Rectal smooth muscle tissue (tissue), 1 donor: Measurements from ENCODE around the gene PDZD2.
"Not testable (repeated sequence)": the region's sequence is repeated elsewhere in the genome, so short reads cannot be mapped to it uniquely, and the experiment has no call there.

Experiments used
- H3K27ac ChIP-seq: one replicate; pipeline ENCODE4 v1.7.0; 2013; ENCODE audit warnings: low read depth, low read length, inconsistent platforms
- H3K27me3 ChIP-seq: one replicate; pipeline ENCODE4 v1.7.0; 2013; ENCODE audit warnings: low read length; ENCODE audit not compliant: control insufficient read depth, insufficient read depth
- H3K36me3 ChIP-seq: one replicate; pipeline ENCODE4 v1.7.0; 2013; ENCODE audit warnings: low read length; ENCODE audit not compliant: control insufficient read depth, insufficient read depth
- H3K4me1 ChIP-seq: one replicate; pipeline ENCODE4 v1.7.0; 2013; ENCODE audit warnings: low read length; ENCODE audit not compliant: control insufficient read depth, insufficient read depth
- H3K4me3 ChIP-seq: one replicate; pipeline ENCODE4 v1.7.0; 2013; ENCODE audit warnings: low read length
- H3K9ac ChIP-seq: one replicate; pipeline ENCODE4 v1.7.0; 2013; ENCODE audit warnings: low read length

PDZD2 gene

GRCh38 chr5:31754741-31755675, 116.1 kb downstream of the PDZD2 start:
- no peaks in the 10 kb centered on the region for H3K4me1 ChIP-seq
- H3K27ac ChIP-seq: no peak overlapping the region
- no peaks in the 10 kb centered on the region for H3K27me3 ChIP-seq
- no peaks in the 10 kb centered on the region for H3K36me3 ChIP-seq
- no peak overlapping the region for H3K9ac ChIP-seq
- H3K4me3 ChIP-seq: no peak overlapping the region

GRCh38 chr5:31755676-31756230, 116.8 kb downstream of the PDZD2 start:
- no peaks in the 10 kb centered on the region for H3K36me3 ChIP-seq
- no peaks in the 10 kb centered on the region for H3K27me3 ChIP-seq
- no peak overlapping the region for H3K27ac ChIP-seq
- H3K9ac ChIP-seq: no peak overlapping the region
- no peak overlapping the region for H3K4me3 ChIP-seq
- no peaks in the 10 kb centered on the region for H3K4me1 ChIP-seq

GRCh38 chr5:31757806-31758205, 118.9 kb downstream of the PDZD2 start:
- Histone ChIP-seq H3K4me1 (no peaks in the 10 kb centered on the region), H3K27ac (no peak overlapping the region), H3K4me3 (no peak overlapping the region), H3K27me3 (no peaks in the 10 kb centered on the region), H3K9ac (no peak overlapping the region), H3K36me3 (no peaks in the 10 kb centered on the region)

DNA sequence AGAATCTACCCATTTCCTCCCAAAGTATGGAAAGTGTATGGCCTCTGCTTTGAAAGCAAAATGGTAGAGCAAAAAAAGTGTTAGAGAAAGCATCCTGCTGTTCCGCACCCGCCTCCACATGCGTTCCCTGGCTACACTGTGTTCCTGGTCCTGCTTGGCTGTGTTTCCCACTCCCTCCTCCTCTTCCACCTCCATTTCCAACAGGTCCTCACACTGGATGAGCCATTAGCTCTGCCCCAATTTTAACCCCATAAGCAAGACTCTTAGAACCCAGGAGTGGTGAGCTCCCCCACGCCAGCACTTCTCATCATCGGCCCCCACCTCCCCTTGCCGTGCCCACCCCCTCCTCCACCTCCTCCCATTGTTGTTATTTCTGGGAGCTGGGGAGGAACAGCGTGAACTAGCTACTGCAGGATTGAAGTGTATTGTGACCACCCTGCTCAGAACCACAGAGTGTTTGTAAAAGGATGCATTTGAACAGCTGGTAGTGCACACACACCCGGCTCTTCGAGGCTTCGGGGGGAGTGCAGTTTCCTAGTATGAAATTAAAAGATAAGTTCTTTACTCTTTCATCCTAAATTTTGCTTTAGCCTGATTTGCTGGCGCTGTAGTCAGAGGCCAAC, 120.0 kb downstream of the PDZD2 start:
- Histone ChIP-seq H3K36me3 (no peaks in the 10 kb centered on the region), H3K27me3 (no peaks in the 10 kb centered on the region), H3K27ac (no peak overlapping the region), H3K4me1 (no peaks in the 10 kb centered on the region), H3K9ac (no peak overlapping the region), H3K4me3 (no peak overlapping the region)

GRCh38 chr5:31759925-31760324, 121.0 kb downstream of the PDZD2 start:
- Histone ChIP-seq H3K9ac (no peak overlapping the region), H3K36me3 (no peaks in the 10 kb centered on the region), H3K27me3 (no peaks in the 10 kb centered on the region), H3K4me3 (no peak overlapping the region), H3K27ac (no peak overlapping the region), H3K4me1 (no peaks in the 10 kb centered on the region)

DNA sequence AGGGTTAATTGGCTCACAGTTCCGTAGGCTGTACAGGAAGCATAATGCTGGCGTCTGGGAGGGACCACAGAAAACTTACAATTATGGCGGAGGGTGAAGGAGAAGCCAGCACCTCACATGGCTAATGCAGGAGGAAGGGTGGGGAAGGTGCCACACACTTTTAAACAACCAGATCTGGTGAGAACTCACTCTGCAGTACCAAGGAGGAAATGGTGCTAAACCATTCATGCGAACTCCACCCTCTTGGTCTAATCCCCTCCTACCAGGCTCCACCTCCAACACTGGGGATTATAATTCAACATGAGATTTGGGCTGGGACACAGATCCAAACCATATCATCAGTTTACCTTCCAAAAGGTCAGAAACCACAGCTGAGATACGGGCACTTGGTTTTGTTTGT, 122.9 kb downstream of the PDZD2 start:
- Histone ChIP-seq H3K9ac (no peak overlapping the region), H3K36me3 (no peaks in the 10 kb centered on the region), H3K27me3 (no peaks in the 10 kb centered on the region), H3K4me1 (no peaks in the 10 kb centered on the region), H3K4me3 (no peak overlapping the region), H3K27ac (no peak overlapping the region)

DNA sequence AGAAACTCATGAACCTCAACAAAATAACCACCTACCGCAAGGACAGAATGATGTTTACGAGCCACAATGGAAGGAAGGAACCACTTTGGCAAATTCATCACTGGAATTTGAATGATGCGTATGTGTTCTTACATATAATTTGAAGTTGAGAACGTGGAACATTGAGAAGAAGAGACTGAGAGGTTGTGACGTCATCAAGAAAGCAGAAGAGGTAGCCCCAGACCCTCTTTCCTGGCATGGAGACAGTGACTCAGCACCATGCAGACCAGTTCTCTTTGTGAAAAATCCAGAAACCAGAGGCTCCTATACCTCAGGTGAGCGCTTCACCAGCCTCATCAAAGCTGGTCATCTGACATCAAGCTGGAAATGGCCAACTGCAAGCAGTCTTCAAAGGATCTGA, 124.5 kb downstream of the PDZD2 start:
- H3K27me3 ChIP-seq: no peaks in the 10 kb centered on the region
- H3K4me3 ChIP-seq: no peak overlapping the region
- no peak overlapping the region for H3K9ac ChIP-seq
- no peaks in the 10 kb centered on the region for H3K4me1 ChIP-seq
- H3K36me3 ChIP-seq: no peaks in the 10 kb centered on the region
- no peak overlapping the region for H3K27ac ChIP-seq

- not testable (repeated sequence) for H3K27ac ChIP-seq, H3K36me3 ChIP-seq
Observed at GRCh38 chr5:31764687-31765086, 125.8 kb downstream of the PDZD2 start.

DNA sequence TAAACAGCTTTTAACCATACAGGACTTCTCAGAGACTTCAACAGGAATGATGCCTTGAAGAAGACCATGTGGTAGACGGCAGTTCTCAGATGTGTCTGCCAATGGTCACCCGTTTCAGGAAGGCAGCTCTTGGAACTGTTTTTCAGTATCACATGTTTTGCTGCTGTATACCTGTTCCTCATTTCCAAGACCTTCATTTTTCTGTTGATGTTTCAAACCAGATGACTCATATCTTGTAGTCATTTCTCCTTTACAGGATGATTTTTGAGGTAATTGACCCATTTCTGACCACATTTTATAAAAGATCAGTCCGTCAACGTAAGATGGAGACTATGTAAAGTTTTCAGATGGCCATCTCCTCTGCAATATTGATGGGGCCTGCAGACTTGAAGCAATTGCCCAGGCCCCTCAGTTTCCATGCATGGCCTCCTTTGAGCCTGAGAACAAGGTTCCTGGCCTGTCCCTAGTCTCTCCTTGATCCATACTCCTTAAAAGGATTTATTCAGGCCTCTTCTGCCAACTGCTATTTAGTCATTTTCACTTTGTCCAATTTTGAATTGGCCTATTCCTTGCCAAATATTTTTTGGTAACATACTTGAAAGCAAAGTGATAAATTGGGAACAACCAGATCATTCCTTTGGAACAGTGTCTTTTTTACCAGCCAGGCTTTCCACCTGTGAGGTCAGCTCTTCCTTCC, 128.6 kb downstream of the PDZD2 start:
- H3K36me3 ChIP-seq: no peaks in the 10 kb centered on the region
- no peak overlapping the region for H3K27ac ChIP-seq
- no peaks in the 10 kb centered on the region for H3K4me1 ChIP-seq
- no peak overlapping the region for H3K4me3 ChIP-seq
- no peak overlapping the region for H3K9ac ChIP-seq
- H3K27me3 ChIP-seq: no peaks in the 10 kb centered on the region

More at GRCh38 chr5:31764687-31765086, 125.8 kb downstream of the PDZD2 start:
- not testable (repeated sequence) for H3K27me3 ChIP-seq, H3K4me1 ChIP-seq, H3K4me3 ChIP-seq, H3K9ac ChIP-seq

DNA sequence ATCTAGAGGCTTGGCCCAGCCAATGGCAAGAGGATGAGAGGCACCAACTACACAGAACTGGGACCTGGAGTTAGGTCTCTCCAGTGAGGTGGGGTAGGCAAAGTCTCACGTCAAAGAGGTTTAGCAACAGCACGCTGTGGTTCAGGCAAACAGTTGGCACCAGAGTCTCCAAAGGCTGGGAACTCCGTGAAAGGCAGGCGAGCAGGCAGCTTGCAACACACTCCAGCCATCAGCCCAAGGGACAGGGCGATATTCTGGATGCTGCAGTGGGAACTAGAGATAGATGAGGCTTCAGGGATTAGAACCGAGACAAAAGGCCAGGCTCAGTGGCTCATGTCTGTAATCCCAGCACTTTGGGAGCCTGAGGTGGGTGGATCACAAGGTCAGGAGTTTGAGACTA, 129.1 kb downstream of the PDZD2 start:
- H3K36me3 ChIP-seq: no peaks in the 10 kb centered on the region
- no peak overlapping the region for H3K9ac ChIP-seq
- no peak overlapping the region for H3K4me3 ChIP-seq
- no peak overlapping the region for H3K27ac ChIP-seq
- H3K27me3 ChIP-seq: no peaks in the 10 kb centered on the region
- no peaks in the 10 kb centered on the region for H3K4me1 ChIP-seq

GRCh38 chr5:31768784-31769183, 129.9 kb downstream of the PDZD2 start:
- Histone ChIP-seq H3K9ac (no peak overlapping the region), H3K36me3 (no peaks in the 10 kb centered on the region), H3K27ac (no peak overlapping the region), H3K4me1 (no peaks in the 10 kb centered on the region), H3K27me3 (no peaks in the 10 kb centered on the region), H3K4me3 (no peak overlapping the region)

- no peak overlapping the region for H3K27ac ChIP-seq
- H3K4me3 ChIP-seq: no peak overlapping the region
Observed at GRCh38 chr5:31769530-31769929, 130.6 kb downstream of the PDZD2 start.

More at GRCh38 chr5:31769530-31769929, 130.6 kb downstream of the PDZD2 start:
- Histone ChIP-seq H3K4me1 (no peaks in the 10 kb centered on the region), H3K36me3 (no peaks in the 10 kb centered on the region), H3K27me3 (no peaks in the 10 kb centered on the region), H3K9ac (no peak overlapping the region)
